GM21423 (cell line): ENCODE results near the gene FAM110D.

ENCODE experiments used
- ATAC-seq: cut with Tn5 transposase; IDR thresholded peaks from one replicate; pipeline ENCODE4 v1.9.1; 2021; ENCODE audit warnings: mild to moderate bottlenecking, moderate library complexity; ENCODE audit not compliant: unreplicated experiment

FAM110D gene

DNA sequence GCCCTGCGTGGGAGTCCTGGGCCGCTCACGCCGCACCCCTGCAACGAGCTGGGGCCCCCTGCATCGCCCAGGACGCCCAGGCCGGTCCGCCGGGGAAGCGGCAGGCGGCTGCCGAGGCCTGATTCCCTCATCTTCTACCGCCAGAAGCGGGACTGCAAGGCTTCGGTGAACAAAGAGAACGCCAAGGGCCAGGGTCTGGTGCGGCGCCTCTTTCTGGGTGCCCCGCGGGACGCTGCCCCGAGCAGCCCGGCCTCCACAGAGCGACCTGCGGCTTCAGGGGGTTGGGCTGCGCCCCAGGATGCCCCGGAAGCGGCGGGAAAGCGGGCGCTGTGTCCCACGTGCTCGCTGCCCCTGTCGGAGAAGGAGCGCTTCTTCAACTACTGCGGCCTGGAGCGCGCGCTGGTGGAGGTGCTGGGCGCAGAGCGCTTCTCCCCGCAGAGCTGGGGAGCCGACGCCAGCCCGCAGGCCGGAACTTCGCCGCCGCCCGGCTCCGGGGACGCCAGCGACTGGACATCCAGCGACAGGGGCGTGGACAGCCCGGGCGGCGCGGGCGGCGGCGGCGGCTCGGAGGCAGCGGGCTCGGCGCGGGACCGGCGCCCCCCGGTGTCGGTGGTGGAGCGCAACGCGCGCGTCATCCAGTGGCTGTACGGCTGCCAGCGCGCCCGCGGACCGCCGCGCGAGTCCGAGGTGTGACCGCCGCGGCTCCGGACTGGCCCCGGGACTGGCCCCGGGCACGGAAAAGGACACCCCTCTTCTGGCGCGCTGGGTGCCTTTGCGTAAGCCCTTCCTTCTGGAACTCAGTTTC is 2.7 kb downstream of the FAM110D start:
- ATAC-seq: no peak

DNA sequence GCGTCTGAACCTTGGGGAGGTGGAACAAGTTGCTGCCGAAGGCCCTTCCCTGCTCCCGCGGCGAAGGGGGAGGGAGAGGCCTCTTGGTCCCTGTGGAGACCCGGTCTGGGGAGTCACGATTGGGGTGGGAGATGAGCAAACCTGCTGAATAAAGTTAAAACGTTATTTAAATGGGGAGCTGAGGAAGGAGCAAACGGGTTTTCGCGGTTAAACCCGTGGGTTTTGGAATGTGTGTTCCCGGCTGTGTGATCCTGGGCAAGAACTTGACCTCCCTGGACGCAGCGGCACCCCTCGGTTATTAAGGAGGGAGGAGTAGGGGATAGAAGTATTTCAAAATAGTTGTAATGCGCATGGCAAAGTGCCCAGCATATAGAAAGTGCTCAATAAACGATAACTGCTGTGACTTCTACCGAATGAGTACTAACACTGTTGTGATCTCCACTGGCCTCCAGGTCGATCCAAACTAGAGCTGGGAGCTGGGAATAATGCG is 3.4 kb downstream of the FAM110D start:
- ATAC-seq: no peak

DNA sequence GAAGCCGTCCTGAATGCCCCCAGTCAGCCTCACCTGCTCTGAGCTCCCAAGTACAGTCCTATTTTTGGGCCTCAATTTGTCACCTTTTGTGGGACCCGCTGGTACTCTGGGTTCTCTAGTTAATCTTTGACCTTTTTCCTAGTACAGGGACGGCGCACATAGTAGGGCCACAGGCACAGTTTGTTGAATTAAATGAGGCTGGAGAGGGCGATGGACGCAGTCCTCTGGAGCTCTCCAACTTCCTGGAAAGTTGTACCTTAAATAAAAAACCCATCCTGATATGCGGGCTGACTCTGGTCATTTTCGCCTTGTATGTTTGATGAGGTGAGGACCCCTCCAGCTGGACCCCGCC is 4.8 kb downstream of the FAM110D start:
- no peak for ATAC-seq

DNA sequence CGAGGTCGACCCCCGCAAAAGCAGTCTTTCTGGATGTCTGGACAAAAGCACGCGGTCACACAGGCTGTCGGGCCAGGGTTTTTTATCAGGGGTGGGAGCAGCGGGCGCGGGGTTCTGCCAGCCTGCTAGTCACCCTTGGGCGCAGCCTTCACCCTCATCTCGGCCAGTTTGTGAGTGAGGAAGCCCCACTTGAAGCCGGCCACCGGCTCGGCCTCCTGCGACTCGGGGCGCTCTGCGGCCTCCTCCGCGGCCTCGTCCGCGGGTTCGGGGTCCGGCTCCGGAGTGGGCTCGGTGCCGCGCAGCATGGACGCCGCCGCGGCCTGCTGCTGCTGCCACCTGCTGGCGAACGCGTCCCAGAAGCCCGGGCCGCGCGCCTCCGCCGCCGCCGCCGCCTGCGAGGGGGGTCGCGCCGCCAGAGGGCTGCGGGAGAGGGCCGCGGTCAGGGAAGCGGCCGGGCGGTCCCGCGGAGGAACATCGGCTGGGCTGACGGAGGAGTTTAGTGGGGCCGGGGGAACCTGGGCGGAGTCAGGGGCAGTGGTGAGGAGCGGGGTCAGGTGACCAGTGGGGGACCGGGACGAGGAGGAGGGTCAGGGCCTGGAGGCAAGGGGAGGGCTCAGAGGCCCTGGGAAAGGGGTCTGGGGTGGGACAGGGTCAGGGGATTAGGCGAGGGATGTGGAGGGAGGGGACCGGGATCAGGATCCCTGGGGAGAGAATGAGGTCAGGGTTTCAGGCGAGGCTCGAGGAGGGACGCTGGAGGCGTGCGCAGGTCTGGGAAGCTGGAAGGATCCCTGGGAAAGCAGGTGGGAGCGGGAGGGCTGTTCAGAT is 5.4 kb downstream of the FAM110D start:
- ATAC-seq: no peak

DNA sequence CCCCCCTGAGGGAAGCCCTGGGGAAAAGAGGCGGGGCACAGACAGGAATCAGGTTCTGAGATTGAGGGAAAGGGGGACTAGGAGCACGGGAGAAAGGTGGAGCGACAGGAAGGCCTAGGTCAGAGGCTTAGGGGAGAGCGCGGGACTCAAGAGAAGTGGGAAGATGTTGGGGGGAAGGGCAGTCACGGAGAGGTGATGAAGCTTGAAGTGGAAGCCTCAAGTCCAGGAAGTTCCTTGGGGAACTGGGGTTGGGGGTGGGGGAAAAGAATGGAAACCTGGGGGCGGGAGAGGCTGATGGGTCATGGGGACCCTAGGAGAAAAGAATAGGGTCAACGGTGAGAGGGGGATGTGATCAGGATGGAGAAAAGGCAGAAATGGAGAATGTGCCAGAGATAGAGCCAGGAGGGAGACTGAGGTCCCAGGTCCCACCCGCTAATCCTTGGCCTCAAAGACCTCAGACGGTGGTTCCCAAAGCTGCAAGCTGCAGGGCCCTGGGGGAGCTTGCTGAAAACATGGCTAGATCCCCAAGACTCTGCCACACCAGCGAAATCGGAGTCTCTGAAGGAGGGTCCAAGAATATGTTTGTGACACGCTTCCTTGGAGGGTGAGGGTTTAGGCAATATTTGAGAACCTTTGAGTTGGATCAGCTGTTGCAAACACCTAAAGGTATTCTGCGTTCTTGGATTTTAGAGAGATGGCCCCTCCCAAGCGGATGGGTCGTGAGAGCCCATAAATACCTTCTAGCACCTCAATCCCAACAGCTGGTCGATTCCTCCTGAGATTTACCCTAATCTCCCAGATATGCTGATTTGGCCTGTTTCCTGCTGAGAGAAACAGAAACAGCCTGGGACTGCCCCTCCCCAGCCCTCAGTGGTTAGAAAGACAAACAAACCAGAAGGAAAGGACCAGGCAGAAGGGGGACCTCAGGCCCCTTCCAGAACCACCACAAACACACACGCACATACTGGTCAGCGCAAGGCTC is 6.3 kb downstream of the FAM110D start:
- no peak for ATAC-seq

DNA sequence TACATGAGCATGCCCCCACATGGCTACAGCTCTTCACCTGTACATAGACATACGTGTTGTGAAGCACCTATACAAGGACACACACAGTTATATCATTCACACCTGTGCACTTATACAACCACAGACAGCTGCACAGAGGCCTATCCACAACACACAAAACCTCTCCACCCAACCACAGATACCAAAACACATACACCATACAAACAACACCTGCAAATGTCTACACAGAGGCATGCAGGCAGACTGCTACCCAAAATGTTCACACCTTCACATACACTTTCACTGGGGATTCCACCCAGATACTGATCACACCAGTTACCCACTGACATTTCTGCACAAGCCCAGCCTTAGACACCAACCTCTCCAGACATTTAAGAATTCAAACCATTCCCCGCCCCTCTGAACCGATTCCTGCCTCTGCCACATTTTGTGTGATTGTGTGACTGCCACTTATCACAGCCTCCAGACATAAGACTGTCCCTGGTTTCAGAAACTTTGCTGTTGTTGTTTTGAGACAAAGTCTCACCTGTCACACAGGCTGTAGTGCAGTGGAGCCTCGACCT is 7.9 kb downstream of the FAM110D start:
- ATAC-seq: no peak

DNA sequence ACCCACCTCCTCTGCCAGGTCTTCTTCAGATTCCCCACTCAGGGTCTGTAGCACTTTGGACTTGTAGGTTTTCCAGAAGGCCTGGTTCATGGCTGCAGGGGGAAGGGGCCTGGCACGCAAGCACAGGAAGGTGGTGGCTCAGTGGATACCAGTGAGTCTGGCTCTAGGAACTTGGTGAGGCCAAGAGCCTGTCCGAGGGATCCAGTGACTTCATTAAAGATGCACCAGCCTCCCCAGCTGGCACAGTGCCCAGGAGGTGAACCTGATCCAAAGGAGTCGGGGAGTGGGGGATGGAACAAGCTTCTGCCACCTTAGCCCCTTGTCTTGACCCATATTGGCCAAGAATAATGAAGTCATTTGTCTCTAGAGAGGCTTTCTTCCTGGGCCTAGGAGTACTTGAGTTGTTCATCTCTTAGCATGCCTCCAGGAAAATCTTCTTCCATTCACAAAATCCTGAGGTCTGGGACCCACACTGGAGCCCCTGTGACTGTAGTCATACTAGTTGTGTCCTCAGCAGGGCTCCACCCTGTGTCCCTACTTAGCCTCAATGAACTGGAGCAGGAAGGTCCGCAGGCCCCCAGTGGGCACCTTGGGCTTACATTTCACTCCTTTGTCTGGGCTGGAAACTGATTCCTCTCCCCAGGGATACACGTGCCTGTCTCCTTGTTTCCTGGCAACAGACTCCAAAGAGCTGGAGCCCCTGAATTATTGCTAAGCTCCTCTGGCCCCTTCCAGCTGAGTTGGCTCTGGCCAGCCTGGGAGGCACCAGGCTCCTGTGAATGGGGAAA is 9.7 kb downstream of the FAM110D start, which contains the start of gene C1orf232:
C1orf232 (minus strand) TSS at position 554 of the 788 bp plus-strand sequence; CDS start at position 90, 464 bp downstream.
- no peak for ATAC-seq

DNA sequence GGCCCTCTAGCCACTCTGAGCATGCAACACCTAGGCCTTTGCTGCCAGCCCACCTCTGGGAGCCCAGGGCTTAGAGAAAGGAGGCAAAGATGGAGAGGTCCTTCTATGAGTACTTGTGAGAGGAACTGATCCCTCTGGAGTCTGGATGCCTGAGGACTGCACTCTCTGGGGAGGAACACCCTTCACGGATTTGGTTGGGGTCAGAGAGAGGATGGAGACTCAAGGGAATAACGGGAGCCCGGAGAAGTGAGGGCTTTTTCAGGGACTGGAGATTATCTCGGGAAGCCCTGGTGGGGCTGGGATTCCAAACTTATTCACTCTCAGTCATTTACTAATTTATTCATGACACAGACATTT is 10.3 kb downstream of the FAM110D start:
- ATAC-seq: no peak

DNA sequence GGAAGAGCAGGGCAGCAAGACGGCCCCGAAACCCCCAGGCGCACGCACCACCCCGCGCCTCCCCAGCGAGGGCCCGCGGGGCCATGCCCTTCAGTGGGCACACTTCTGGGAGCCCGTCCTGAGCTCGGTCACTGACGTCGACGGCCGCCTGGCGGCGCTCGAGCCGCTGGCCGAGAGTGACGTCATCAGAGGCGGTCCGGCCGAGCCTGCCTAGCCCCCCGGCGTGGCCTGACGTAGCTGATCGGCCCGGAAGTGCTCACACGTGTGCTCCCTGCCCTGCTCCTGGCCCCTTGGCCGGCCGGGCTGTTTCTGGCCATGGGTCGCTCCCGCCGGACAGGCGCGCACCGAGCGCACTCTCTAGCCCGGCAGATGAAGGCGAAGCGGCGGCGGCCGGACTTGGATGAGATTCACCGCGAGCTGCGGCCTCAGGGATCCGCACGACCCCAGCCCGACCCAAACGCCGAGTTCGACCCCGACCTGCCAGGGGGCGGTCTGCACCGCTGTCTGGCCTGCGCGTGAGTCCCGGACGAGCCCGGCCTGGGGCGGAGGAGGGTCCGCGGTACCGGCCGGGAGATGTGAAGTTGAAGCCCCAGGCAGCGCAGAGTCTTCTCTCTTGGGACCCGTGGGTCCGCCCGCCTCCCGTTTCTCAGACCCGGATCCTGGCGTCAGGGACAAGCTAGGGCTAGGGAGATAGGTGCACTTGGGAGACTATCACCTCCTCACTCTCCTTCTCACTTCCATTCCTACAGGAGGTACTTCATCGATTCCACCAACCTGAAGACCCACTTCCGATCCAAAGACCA is 11.0 kb downstream of the FAM110D start, which contains the start of gene ZNF593:
ZNF593 (plus strand) TSS at position 240 of the 803 bp plus-strand sequence; CDS start at position 316, 76 bp downstream.
- ATAC-seq: peak; percentile 91

DNA sequence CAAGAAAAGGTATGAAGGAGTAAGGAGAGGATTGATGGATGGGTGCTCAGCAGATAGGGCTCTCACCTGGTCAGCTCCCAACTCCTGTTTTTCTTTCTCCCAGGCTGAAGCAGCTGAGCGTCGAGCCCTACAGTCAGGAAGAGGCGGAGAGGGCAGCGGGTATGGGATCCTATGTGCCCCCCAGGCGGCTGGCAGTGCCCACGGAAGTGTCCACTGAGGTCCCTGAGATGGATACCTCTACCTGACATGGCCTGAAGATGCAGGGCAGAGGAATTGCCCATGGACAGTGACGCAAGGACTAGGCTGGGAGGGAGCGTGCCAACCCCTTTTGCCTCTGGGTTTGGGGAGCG is 11.6 kb downstream of the FAM110D start:
- ATAC-seq: no peak

DNA sequence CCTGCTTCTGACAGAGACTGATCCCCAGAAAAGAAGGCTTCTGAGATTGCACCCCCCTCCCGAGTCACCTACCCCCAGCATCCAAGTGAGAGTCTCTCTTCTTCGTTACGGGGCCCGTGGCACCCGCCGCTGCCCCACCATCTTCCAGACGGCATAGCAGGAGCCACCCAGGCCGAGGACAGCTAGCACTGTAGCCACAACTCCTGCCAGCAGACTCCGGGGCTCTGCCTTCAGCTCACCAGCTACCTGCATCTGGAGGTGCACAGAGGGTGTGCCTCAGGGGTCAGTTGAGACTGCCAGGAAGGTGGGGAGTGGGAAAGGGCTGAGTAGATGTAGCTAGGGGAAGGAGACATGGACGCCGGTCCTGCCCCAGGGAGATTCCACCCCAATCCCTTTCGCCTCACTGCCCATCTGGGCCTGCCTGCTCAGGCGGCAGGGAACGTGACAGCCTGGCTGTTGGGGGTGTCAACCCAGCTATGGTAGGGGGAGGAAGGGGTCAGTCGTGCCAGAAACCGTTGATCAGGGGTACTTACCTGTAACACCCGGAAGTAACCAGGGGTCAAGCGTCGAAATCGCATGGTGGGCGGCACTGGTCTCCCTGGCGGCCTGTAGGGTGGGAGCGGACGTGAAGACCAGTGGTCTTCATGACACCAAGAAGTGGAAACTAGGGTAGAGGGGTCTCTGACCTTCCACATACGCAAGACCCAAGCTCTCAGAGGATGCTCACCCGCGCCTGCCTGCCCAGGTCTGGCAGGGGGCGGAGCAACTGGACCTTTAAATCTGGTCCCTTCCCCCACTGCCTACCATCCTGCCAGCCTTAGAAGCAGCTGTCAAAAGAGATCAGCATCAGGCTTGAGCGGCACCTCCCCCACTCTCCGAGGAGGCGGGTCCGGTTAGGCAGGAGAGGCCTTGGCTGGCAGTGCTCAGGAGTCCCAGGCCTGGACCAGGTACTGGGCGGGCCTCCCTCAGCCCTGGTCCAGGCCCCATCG is 12.5 kb downstream of the FAM110D start, which contains the start of gene ZNF593OS:
ZNF593OS (minus strand) TSS at position 749 of the 989 bp plus-strand sequence; CDS start at position 578, 171 bp downstream.
- no peak for ATAC-seq

DNA sequence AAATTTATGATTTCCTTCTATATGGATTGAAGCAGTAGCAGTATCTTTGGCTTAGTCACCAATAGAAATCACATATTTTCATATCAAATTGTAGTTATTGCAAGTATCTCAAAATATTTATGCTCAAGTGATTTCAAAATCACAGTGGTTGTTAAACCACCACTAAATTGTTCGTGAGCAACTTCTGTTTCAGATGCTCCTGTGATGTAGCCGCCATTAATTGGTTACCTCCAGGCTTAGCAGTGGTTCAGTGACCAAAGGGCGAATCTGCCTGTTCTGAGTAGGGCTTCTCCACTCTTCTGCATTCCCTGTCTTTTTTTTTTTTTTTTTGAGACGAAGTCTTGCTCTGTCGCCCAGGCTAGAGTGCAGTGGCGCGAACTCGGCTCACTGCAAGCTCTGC is 16.5 kb downstream of the FAM110D start:
- no peak for ATAC-seq

DNA sequence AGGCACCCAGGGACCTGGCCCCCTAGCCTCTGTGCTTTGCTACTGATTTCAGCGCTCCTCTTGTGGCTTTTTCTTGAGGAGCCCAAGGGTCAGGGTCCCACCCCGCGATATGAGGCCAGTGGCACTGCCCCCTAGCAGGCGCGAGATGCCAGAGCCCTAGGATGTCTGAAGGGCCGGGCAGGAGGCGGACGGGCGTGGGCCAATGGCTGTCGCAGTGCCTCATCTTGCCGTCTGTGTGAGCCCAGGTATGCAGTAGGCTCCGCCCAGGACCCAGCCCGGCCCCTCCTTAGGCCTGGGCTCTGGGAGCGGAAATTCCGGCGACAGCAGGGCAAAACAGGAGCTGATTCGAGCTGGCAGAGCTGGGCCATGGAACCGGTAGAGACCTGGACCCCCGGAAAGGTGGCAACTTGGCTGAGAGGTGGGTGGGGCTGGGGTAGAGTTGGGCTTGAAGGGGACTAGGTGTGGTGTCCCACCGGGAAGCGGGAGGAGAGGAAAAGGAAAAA is 18.4 kb downstream of the FAM110D start, which contains the start of gene CNKSR1:
CNKSR1 (plus strand) TSS at position 310 of the 503 bp plus-strand sequence; CDS start at position 367, 57 bp downstream.
- ATAC-seq: no peak

DNA sequence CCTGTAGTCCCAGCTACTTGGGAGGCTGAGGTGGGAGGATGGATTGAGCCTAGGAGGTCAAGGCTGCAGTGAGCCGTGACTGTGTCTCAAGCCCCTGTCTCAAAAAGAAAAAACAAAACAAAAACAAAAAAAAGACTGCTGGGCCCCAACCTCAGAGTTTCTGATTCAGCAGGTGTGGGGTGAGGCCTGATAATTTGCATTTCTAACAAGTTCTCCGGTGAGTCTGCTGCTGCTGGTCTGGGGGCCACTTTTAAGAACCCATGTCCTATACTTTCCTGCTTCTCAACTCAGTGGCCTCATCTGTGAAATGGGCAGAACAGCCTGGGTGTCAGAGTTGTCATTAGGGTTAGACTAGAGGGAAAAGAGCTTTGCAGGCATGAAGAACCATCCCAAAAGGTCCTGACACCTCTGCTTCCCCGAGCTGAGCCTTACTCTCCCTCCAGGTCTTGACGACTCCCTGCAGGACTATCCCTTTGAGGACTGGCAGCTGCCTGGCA is 21.2 kb downstream of the FAM110D start:
- ATAC-seq: no peak

DNA sequence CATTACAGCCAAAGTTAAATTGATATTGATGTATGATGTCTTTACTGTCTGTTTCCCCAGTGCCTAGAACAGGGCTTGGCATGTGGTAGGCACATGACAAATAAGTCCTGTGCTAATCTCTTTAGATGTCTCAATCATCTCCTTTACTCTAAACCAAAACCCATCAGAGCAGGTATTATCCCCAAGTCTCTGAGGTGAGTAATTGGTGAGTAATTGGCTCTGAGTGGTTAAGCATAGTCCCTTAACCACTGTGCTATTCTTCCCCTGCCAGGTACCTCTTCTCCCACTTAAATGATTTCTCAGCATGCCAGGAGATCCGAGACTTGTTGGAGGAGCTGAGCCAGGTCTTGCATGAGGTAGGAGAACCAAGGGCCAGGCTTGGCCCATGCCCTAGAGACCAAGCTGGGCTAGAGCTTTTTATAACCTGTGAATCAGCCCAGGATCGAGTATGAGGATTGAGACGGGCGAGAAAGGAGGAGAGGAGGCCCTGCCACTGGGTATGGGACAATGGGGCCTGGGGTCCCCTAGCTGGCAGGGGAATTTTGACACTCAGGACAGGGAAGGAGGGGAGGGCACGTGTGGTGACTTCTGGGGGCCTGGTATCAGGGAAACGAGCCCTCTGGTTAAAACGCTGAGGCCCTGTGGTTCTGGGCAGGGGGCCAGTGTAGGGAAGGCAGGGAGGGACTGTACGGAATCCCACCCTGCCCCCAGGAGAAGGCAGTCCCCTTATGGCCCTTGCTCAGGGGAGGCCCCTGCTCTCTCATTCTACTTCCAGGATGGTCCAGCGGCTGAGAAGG is 22.9 kb downstream of the FAM110D start:
- ATAC-seq: no peak

DNA sequence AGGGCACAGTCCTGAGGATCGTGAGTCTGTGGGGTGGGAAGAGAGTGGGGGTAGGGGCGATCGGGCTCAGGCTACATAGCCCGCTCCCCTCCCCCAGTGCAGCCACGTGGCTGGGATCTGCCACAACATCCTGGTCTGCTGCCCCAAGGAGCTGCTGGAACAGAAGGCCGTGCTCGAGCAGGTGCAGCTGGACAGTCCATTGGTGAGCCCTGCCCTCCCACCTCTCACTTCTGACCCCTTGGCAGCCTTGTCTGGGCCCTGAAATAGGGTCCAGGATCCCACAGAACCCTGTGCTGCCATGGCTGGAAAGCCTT is 23.5 kb downstream of the FAM110D start:
- no peak for ATAC-seq
